Stomach smooth muscle (tissue), 2 donors: ENCODE results near the gene GUCA2A.

Source experiments
- H3K27ac ChIP-seq: one replicate; pipeline ENCODE4 v1.7.0; 2013; ENCODE audit warnings: mild to moderate bottlenecking, low read length, inconsistent platforms
- H3K27me3 ChIP-seq, 2 donors: one replicate each; pipeline ENCODE4 v1.7.0; 2013; ENCODE audit warnings: low read length in 2 of 2; ENCODE audit not compliant: insufficient read depth in 2 of 2, control insufficient read depth in 1 of 2
- H3K36me3 ChIP-seq, 2 donors: one replicate each; pipeline ENCODE4 v1.7.0; 2013; ENCODE audit warnings: low read length in 2 of 2; ENCODE audit not compliant: control insufficient read depth in 2 of 2, insufficient read depth in 2 of 2
- H3K4me1 ChIP-seq: one replicate; pipeline ENCODE4 v1.7.0; 2013; ENCODE audit warnings: low read length; ENCODE audit not compliant: control insufficient read depth, insufficient read depth
- H3K4me3 ChIP-seq, 2 donors: one replicate each; pipeline ENCODE4 v1.7.0; 2013; ENCODE audit warnings: low read length in 2 of 2
- H3K9ac ChIP-seq, 2 donors: one replicate each; pipeline ENCODE4 v1.7.0; 2013; ENCODE audit warnings: low read length in 2 of 2, mild to moderate bottlenecking in 1 of 2
- H3K9me3 ChIP-seq, 2 donors: one replicate each; pipeline ENCODE4 v1.7.0; 2013; ENCODE audit warnings: low read length in 2 of 2; ENCODE audit not compliant: control insufficient read depth in 2 of 2
- donor health status: healthy.
- donor health status: Pancreatic carcinoma.

GUCA2A gene

GRCh38 chr1:42168391-42168670 lies 3.8 kb upstream of the GUCA2A start:
- H3K27ac ChIP-seq = no peak overlapping the region
- no peaks in the 10 kb centered on the region for H3K36me3 ChIP-seq
- H3K9me3 ChIP-seq = no peaks in the 10 kb centered on the region
- H3K4me3 ChIP-seq = no peak overlapping the region
- H3K27me3 ChIP-seq = peaks cover 3 to 6% of the 10 kb centered on the region in 2 donors
- H3K4me1 ChIP-seq = peaks cover 17% of the 10 kb centered on the region
- no peak overlapping the region for H3K9ac ChIP-seq

DNA sequence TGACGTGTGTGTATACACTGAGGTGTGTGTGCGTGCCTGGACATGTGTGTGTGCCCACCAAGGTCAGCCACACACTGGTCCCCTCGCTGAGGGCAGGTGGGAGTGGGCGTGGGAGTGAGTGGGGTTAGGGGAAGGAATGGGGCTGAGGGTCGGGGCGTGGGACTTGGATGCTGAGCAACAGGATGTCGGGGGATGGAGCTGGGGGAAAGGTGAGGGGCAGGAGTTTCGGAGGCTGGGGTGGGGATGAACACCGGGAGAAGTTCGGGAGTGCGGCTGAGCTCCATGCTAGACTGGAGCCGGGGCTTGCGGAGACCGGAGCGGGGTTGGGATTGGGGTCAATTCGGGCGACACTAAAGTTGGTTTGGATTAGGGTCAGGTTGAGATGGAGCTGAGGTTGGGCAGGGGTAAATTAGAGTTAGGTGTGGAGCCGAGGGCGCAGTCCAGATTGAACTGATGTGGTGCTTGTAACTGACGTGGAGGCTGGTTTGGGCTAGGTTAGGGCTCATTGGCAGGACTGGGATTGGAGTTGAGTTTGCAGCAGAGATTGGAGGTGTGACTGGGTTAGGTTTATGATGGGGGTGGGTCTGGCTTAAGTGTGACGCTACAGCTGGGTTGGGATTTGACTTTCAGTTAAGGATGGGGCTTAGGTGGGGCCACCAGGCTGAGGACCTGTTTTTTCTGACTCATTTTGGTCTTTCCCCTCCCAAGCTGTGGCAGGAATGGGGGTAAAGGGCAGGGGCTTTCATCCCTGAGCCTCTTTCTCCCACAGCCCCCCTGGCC lies 3.3 kb upstream of the GUCA2A start:
- H3K9ac ChIP-seq = no peak overlapping the region
- H3K4me3 ChIP-seq = no peak overlapping the region
- H3K27me3 ChIP-seq = peaks cover 3 to 7% of the 10 kb centered on the region in 2 donors
- H3K4me1 ChIP-seq = peaks cover 12% of the 10 kb centered on the region
- H3K27ac ChIP-seq = no peak overlapping the region
- H3K36me3 ChIP-seq = no peaks in the 10 kb centered on the region
- no peaks in the 10 kb centered on the region for H3K9me3 ChIP-seq

GRCh38 chr1:42165511-42166210 lies 1.1 kb upstream of the GUCA2A start:
- no peaks in the 10 kb centered on the region for H3K36me3 ChIP-seq
- H3K4me1 ChIP-seq = peaks cover 8% of the 10 kb centered on the region
- peaks cover 3 to 9% of the 10 kb centered on the region in 2 donors for H3K27me3 ChIP-seq
- no peak overlapping the region for H3K4me3 ChIP-seq
- H3K27ac ChIP-seq = no peak overlapping the region
- H3K9me3 ChIP-seq = peaks cover 8 to 9% of the 10 kb centered on the region in 2 donors
- H3K9ac ChIP-seq = no peak overlapping the region

DNA sequence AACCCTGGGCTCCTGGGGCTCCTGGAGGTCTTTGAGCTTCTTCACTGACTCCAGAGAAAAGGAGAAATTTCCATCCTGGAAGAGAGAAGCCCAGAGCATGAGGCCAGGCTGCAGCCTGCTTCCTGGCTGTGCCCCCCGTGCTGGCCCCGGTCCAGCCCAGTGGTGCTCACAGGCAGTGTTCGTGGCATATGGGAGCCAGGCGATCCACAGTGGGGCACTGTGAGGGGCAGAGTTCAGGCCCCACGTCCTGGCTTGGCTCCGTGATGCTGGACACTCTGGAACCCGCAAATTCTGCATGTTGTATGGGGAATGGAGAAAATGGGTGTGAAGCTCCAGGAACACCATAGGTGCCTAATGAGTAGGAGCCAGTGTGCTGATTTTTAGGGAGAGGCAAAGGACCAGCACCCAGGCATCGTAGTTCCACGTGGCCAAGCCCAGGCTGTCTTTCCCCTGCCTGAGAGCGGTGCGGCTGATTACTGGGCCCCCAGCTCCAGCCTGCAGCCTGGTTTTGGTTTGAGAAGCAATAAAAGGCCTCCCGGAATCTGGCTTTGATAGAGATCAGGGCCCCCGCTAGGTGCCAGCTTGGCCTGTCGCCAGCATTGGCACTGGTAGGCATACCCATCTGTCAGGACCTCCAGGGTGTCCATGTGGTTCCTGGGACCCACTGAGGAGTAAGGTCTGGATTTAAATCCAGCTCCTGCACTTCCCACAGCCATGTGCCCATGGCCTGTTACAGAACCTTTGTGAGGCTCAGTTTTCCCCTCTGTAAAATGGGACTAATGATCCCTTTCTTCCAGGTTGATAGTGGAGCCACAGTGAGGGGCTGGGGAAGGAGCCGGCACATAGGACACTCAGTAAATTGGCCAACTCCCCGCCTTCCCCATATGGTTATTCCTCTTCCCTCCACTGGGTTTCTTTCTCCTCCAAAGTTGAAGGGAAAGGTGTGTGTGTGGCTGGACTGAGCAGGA lies 725 bp downstream of the GUCA2A start:
- Histone ChIP-seq H3K36me3 (no peaks in the 10 kb centered on the region), H3K27ac (no peak overlapping the region), H3K27me3 (peaks cover 0 to 9% of the 10 kb centered on the region in 2 donors), H3K4me3 (no peak overlapping the region), H3K9ac (no peak overlapping the region), H3K4me1 (peaks cover 8% of the 10 kb centered on the region), H3K9me3 (peaks cover 9 to 12% of the 10 kb centered on the region in 2 donors)

- H3K27me3 ChIP-seq = peaks cover 0 to 9% of the 10 kb centered on the region in 2 donors
- no peak overlapping the region for H3K4me3 ChIP-seq
- H3K27ac ChIP-seq = no peak overlapping the region
- H3K36me3 ChIP-seq = no peaks in the 10 kb centered on the region
- peaks cover 9 to 12% of the 10 kb centered on the region in 2 donors for H3K9me3 ChIP-seq
- no peak overlapping the region for H3K9ac ChIP-seq
- peaks cover 8% of the 10 kb centered on the region for H3K4me1 ChIP-seq
Observed at GRCh38 chr1:42163114-42163513, 1.4 kb downstream of the GUCA2A start.

DNA sequence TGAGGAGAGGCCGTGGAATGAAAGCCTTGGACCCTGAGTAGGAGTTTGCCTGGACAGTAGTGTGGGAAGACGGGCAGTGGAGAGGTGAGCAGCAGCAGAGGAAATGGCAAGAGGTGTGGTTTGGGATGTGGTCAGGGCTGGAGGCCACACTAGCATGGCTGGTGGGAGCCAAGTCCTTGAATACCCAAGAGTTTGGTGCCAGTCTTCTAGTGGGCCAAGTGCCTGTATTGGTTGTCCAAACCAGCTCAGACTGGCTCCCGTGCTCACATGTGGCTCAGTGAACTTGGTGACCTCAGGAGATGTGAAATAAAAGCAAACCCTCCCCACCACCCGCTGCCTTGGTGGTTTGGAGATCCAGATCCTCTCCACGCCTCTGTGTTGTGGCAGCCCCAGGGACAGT lies 2.4 kb downstream of the GUCA2A start:
- H3K4me1 ChIP-seq = peaks cover 8% of the 10 kb centered on the region
- no peak overlapping the region for H3K9ac ChIP-seq
- H3K4me3 ChIP-seq = no peak overlapping the region
- peaks cover 0 to 9% of the 10 kb centered on the region in 2 donors for H3K27me3 ChIP-seq
- H3K27ac ChIP-seq = no peak overlapping the region
- peaks cover 9 to 12% of the 10 kb centered on the region in 2 donors for H3K9me3 ChIP-seq
- no peaks in the 10 kb centered on the region for H3K36me3 ChIP-seq

DNA sequence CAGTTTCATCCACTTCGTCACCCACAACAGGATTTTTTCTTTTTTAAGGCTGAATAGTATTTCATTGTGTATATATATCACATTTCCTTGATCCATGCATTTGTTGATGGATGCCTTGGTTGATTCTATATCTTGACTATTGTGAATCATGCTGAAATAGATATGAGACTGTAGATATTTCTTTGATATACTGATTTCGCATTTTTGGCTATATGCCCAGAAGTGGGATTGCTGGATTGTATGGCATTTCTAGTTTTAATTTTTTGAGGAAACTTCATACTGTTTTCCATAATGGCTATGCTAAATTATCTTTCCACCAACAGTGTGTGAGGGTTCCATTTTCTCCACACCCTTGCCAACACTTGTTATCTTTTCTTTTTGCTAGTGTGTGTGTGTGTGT lies 6.4 kb downstream of the GUCA2A start:
- no peak overlapping the region for H3K4me3 ChIP-seq
- no peaks in the 10 kb centered on the region for H3K36me3 ChIP-seq
- no peaks in the 10 kb centered on the region for H3K4me1 ChIP-seq
- peaks cover 0 to 7% of the 10 kb centered on the region in 2 donors for H3K27me3 ChIP-seq
- no peak overlapping the region for H3K9ac ChIP-seq
- H3K9me3 ChIP-seq = peaks cover 9 to 12% of the 10 kb centered on the region in 2 donors
- H3K27ac ChIP-seq = no peak overlapping the region

GRCh38 chr1:42157667-42158066 lies 6.9 kb downstream of the GUCA2A start:
- Histone ChIP-seq H3K4me3 (no peak overlapping the region), H3K4me1 (no peaks in the 10 kb centered on the region), H3K27me3 (peaks cover 0 to 10% of the 10 kb centered on the region in 2 donors), H3K36me3 (no peaks in the 10 kb centered on the region), H3K9me3 (peaks cover 9 to 12% of the 10 kb centered on the region in 2 donors), H3K9ac (no peak overlapping the region), H3K27ac (no peak overlapping the region)

GRCh38 chr1:42155362-42155761 lies 9.2 kb downstream of the GUCA2A start:
- Histone ChIP-seq H3K9me3 (peaks cover 0 to 2% of the 10 kb centered on the region in 2 donors), H3K4me1 (no peaks in the 10 kb centered on the region), H3K27ac (no peak overlapping the region), H3K4me3 (no peak overlapping the region), H3K27me3 (peaks cover 4 to 11% of the 10 kb centered on the region in 2 donors), H3K36me3 (no peaks in the 10 kb centered on the region), H3K9ac (no peak overlapping the region)

- no peaks in the 10 kb centered on the region for H3K36me3 ChIP-seq
- no peaks in the 10 kb centered on the region for H3K4me1 ChIP-seq
- no peak overlapping the region for H3K9ac ChIP-seq
- H3K27ac ChIP-seq = no peak overlapping the region
- peaks cover 4 to 11% of the 10 kb centered on the region in 2 donors for H3K27me3 ChIP-seq
- H3K4me3 ChIP-seq = no peak overlapping the region
- no peaks in the 10 kb centered on the region for H3K9me3 ChIP-seq
Observed at GRCh38 chr1:42154685-42155084, 9.9 kb downstream of the GUCA2A start.
